ENCODE data around the gene RAP1A. TPM values are rescaled to one million over a fixed set of nuclear protein-coding genes. Genes with fewer than 3 reads are reported as not detected.

Gene RAP1A
- total RNA-seq, 1 donor from 2014 or later = 41.7 TPM

DNA sequence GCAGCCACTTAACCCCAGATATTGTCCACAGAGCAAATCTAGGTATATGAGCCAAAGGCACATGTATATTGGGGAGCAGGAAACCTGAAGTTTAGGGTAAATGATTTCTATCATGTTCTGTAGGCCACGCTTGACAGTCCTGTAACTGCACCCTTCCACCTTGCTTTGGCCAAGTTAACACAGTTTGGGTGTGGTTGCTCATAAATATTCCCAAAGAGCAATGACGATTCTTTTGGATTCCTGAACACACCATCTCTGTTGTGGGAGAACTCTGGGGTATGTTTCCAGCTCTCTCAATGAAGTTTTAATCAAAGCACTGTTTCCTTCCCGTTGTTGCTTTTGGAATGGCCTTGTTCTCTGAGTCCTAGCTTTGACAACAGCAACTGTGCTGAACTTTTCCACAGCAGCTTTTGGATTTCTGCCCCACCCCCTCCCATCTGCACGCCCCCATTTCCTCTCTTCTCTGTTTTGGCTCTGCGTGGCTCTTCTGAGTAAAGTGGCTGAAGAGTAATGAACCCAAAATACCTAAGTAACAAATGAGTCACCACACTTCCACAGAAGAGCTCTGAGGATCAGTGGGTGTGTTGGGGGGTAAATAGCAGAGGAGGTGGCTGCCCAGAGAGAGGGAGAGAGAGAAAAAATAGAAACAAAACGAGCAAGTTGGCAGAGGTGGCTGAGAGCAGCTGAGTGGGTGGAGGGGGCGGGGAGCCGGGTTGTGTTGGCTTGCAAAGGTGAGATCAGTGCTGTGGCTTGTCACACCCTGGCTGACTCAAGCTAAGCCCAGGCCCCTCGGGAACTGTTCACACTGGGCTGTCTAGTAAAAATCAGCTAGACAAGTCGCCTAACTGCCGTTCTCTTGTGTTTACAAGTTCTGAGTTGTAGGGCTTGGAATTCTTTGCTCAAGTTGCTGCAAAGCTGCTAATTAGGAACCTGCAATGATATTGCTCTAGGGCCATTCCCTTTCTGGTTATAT is 26.9 kb upstream of the RAP1A start:
- H3K4me1 Mint-ChIP-seq (ENCODE audit: unreplicated experiment) = peaks cover 15% of the 10 kb centered on the region
- H3K4me3 Mint-ChIP-seq (ENCODE audit: unreplicated experiment) = no peak overlapping the region
- H3K9me3 Mint-ChIP-seq (ENCODE audit: unreplicated experiment) = no peaks in the 10 kb centered on the region
- TF ChIP-seq, protein P1, sequence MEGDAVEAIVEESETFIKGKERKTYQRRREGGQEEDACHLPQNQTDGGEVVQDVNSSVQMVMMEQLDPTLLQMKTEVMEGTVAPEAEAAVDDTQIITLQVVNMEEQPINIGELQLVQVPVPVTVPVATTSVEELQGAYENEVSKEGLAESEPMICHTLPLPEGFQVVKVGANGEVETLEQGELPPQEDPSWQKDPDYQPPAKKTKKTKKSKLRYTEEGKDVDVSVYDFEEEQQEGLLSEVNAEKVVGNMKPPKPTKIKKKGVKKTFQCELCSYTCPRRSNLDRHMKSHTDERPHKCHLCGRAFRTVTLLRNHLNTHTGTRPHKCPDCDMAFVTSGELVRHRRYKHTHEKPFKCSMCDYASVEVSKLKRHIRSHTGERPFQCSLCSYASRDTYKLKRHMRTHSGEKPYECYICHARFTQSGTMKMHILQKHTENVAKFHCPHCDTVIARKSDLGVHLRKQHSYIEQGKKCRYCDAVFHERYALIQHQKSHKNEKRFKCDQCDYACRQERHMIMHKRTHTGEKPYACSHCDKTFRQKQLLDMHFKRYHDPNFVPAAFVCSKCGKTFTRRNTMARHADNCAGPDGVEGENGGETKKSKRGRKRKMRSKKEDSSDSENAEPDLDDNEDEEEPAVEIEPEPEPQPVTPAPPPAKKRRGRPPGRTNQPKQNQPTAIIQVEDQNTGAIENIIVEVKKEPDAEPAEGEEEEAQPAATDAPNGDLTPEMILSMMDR (IDR thresholded peaks at IDR 0.05; ENCODE audit: unreplicated experiment) = no peak
- peak; percentile 4 for DNase-seq (ENCODE audit: low spot score)
- H3K27me3 Mint-ChIP-seq (ENCODE audit: unreplicated experiment) = no peaks in the 10 kb centered on the region
- no peaks in the 10 kb centered on the region for H3K36me3 Mint-ChIP-seq (ENCODE audit: low read depth, unreplicated experiment)
- H3K27ac Mint-ChIP-seq (ENCODE audit: unreplicated experiment) = peak overlapping the region; percentile 65

DNA sequence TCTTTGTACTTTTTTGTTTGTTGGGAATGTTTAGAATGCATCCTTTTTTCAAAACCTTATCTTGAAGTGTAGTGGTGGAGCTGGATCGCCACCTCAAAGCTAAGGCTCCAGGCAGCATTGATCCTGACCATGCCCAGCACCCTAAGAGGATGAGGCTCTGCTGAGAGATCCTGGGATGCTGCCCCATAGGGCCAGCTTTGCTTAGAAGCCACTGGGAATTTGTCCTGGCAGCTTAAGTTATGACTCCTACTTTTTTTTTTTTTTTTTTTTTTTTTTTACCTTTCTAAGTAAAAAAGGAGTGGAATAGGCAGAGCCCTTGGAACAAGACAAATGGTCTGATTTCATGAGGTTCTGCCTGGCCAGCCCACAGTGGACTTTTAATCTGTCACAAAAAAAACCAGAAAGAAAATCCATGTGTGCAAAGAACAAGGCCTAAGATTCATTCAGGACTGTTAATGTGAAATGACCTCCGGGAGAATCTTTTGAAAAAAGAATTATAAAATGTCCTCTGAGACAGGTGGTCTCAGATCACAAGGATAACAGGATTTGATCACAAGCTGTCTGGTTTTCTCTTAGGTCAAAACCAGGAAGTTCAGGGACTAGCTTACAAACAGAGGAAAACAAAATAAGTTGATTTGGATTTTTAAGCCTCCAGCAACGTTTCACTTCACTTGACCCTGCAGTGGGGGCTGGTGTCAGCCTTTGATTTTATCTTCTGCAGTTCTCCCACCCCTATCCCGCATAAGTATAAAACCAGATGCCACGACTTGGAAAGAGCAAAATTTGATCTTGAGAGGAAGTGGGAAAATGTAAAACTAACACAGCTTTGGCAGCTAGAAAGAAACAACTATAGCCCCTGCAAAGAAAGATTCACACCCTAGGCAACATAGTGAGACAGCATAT is 25.9 kb upstream of the RAP1A start:
- Mint-ChIP-seq H3K4me3 (ENCODE audit: unreplicated experiment) (no peak overlapping the region), H3K36me3 (ENCODE audit: low read depth, unreplicated experiment) (no peaks in the 10 kb centered on the region), H3K9me3 (ENCODE audit: unreplicated experiment) (no peaks in the 10 kb centered on the region), H3K27ac (ENCODE audit: unreplicated experiment) (no peak overlapping the region), H3K27me3 (ENCODE audit: unreplicated experiment) (no peaks in the 10 kb centered on the region), H3K4me1 (ENCODE audit: unreplicated experiment) (peaks cover 15% of the 10 kb centered on the region)
- TF ChIP-seq, protein P1 (IDR thresholded peaks at IDR 0.05; ENCODE audit: unreplicated experiment) = no peak
- DNase-seq (ENCODE audit: low spot score) = no peak

DNA sequence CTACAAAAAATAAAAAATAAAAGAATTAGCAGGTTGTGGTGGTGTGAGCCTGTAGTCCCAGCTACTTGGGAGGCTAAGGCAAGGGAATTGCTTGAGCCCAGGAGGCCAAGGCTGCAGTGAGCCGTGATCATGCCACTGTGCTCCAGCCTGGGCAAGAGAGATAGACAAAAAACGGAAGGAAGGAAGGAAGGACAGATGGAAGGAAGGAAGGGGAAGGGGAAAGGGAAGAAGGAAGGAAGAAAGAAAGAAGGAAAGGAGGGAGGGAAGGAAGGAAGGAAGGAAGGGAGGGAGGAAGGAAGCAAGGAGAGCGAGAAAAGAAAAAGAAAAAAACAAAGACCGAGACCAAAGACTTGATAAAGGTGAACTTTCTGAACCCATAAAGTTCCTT is 25.3 kb upstream of the RAP1A start:
- no peak for DNase-seq (ENCODE audit: low spot score)
- TF ChIP-seq, protein P1 (IDR thresholded peaks at IDR 0.05; ENCODE audit: unreplicated experiment) = no peak
- Mint-ChIP-seq H3K36me3 (ENCODE audit: low read depth, unreplicated experiment) (no peaks in the 10 kb centered on the region), H3K27me3 (ENCODE audit: unreplicated experiment) (no peaks in the 10 kb centered on the region), H3K27ac (ENCODE audit: unreplicated experiment) (no peak overlapping the region), H3K4me3 (ENCODE audit: unreplicated experiment) (no peak overlapping the region), H3K4me1 (ENCODE audit: unreplicated experiment) (peaks cover 15% of the 10 kb centered on the region), H3K9me3 (ENCODE audit: unreplicated experiment) (no peaks in the 10 kb centered on the region)

GRCh38 chr1:111595807-111596206 is 23.8 kb upstream of the RAP1A start:
- H3K27ac Mint-ChIP-seq (ENCODE audit: unreplicated experiment) = no peak overlapping the region
- TF ChIP-seq, protein P1 (IDR thresholded peaks at IDR 0.05; ENCODE audit: unreplicated experiment) = no peak

More at GRCh38 chr1:111595807-111596206, 23.8 kb upstream of the RAP1A start:
- no peaks in the 10 kb centered on the region for H3K9me3 Mint-ChIP-seq (ENCODE audit: unreplicated experiment)
- peaks cover 2% of the 10 kb centered on the region for H3K27me3 Mint-ChIP-seq (ENCODE audit: unreplicated experiment)
- H3K4me1 Mint-ChIP-seq (ENCODE audit: unreplicated experiment) = peaks cover 15% of the 10 kb centered on the region
- H3K4me3 Mint-ChIP-seq (ENCODE audit: unreplicated experiment) = no peak overlapping the region
- no peak for DNase-seq (ENCODE audit: low spot score)
- H3K36me3 Mint-ChIP-seq (ENCODE audit: low read depth, unreplicated experiment) = no peaks in the 10 kb centered on the region

All from endothelial cell (in vitro differentiated cells).